Gastroesophageal sphincter (tissue), 3 donors: ENCODE data around the gene KRTAP12-3.

Experiments used
- POLR2A ChIP-seq, 2 donors: fragments of 450-650 bp; IDR thresholded peaks; one replicate each; pipeline ENCODE4 v1.6.1; 2017; ENCODE audit warnings: antibody characterized with exemption in 2 of 2, mild to moderate bottlenecking in 2 of 2, moderate library complexity in 1 of 2
- POLR2AphosphoS5 ChIP-seq: sonication (generic); formaldehyde crosslinking; IDR thresholded peaks from one replicate; pipeline ENCODE4 v1.6.1; 2017; ENCODE audit warnings: antibody characterized with exemption
- TF ChIP-seq, protein P1 (sequence below), 4 experiments: fragments of 200-600 bp in 2 of 4; fragments of 450-650 bp in 2 of 4; sonication (generic) in 1 of 4; IDR thresholded peaks; one replicate each; pipeline ENCODE4 v1.5.1; 2017 to 2019; ENCODE audit warnings: antibody characterized with exemption in 4 of 4, mild to moderate bottlenecking in 2 of 4, moderate library complexity in 2 of 4

DNA sequence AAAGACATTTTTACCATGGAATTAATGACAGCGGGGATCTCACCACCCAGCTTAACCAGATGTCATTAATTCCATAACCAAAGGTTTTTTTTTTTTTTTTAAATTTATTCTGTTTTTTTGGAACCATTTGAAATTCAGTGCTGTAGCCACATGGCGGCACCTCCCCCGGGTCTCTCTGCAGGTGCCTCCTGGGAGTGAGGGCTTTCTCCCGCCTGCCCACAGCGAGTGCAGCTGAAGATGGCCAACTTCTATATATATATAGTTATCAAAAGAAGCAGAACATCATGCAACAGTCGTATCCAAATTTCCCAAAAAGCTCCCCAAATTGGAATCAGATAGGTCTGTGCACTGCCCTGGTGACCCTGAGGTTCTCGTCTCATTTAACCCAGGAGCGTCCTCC lies 42.3 kb upstream of the KRTAP12-3 start:
- TF ChIP-seq POLR2A (IDR thresholded peaks at IDR 0.05) (no peak), POLR2AphosphoS5 (no peak)
- TF ChIP-seq, protein P1, sequence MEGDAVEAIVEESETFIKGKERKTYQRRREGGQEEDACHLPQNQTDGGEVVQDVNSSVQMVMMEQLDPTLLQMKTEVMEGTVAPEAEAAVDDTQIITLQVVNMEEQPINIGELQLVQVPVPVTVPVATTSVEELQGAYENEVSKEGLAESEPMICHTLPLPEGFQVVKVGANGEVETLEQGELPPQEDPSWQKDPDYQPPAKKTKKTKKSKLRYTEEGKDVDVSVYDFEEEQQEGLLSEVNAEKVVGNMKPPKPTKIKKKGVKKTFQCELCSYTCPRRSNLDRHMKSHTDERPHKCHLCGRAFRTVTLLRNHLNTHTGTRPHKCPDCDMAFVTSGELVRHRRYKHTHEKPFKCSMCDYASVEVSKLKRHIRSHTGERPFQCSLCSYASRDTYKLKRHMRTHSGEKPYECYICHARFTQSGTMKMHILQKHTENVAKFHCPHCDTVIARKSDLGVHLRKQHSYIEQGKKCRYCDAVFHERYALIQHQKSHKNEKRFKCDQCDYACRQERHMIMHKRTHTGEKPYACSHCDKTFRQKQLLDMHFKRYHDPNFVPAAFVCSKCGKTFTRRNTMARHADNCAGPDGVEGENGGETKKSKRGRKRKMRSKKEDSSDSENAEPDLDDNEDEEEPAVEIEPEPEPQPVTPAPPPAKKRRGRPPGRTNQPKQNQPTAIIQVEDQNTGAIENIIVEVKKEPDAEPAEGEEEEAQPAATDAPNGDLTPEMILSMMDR (IDR thresholded peaks at IDR 0.05): no peak
